GM18951 (cell line): ENCODE data around the gene APBA1.

Experiments
- POLR2A ChIP-seq: IDR thresholded peaks from 4 replicates; pipeline ENCODE4 v1.6.1; 2011; ENCODE audit warnings: mild to moderate bottlenecking; ENCODE audit not compliant: insufficient read length, insufficient read depth; ENCODE audit errors: extremely low read depth
- in situ Hi-C: fragments of 300-500 bp; cut with MboI; formaldehyde crosslinking; loops from one replicate; pipeline ENCODE4 v1.12.0; 2022; ENCODE audit warnings: low sequenced_read_pairs, mixed read lengths, inconsistent platforms; ENCODE audit not compliant: unreplicated experiment

Gene APBA1

DNA sequence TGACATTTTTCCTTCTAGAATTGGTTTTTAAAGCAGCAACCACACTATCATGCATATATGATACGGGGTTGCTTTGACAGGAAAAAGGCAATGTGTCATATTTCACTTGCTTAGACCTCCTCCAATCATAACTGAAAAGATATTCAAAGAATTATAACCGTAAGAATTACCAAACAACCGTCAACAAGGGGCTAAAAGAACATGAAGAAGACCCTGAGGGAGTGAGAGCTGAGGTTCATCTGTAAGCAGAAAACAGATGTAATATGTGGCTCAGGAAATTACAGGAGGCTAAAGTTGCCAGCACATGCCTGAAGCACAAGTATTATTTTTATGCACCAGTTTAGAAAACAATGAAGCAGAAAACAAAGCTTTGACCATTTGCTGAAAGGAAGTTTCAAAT is 78.9 kb downstream of the APBA1 start:
- in situ Hi-C loops: no loop called here
- no peak for TF ChIP-seq POLR2A

DNA sequence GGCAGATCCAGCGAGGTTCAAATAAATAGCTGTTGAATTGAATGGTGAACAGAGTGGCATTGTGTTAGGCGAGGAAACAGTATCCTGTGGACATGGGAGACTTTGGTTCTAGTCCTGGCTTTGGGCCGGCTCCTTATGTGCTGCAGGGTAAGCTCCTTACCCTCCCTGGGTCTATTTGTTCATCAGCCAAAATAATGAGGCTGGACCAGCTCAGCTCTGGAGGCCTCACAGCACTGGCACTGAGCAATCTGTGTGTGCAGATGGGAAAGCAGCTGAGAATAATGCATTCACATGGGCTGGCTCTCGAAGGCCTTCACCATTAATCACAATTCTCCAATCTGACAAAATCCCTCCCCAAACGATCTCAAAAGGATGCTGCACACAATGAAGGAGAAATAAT is 81.9 kb downstream of the APBA1 start:
- in situ Hi-C loops: no loop called here
- TF ChIP-seq POLR2A: no peak

DNA sequence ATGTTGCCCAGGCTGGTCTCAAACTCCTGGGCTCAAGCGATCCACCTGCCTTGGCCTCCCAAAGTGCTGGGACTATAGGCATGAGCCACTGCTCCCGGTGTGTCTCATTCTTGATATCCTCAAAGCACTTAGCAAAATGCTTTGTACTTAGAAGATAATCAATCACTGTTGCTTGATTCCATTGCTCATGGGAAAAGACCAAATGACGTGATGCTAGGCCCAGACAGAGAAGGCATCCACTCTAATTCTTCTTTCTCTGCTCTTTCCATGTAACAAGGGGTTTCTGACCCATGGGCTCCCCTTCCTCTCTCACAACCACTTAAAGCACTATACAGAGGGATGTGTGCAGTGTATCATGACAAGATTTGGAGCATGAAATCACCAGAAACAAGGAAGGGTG is 83.0 kb downstream of the APBA1 start:
- TF ChIP-seq POLR2A: no peak
- in situ Hi-C loops: no loop called here

DNA sequence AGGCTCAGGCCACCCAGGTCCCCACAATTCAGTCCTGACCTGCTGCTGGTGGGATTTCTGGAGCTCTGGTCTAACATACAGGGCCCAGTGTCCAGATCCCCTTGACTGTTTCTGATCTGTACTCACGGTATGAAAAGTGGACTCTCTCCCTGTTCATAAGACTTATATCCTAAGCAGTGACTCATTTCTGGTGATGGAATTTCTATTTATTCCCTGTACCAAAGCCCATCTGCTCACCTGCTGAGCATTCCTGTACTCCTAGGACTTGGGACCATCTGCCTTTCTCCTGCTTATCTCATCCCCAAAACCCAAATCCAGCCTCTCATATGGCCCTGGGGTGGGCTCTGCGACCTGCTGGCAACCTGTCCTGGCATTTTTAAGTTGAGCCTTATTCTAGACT is 86.6 kb downstream of the APBA1 start:
- TF ChIP-seq POLR2A: no peak

GRCh38 chr9:69584759-69585158 is 87.4 kb downstream of the APBA1 start:
- TF ChIP-seq POLR2A: no peak
- in situ Hi-C loops: no loop called here

More for the DNA sequence above, 86.6 kb downstream of the APBA1 start:
- in situ Hi-C loops: no loop called here

GRCh38 chr9:69583645-69584234 is 88.4 kb downstream of the APBA1 start:
- no peak for TF ChIP-seq POLR2A
- in situ Hi-C loops: no loop called here

GRCh38 chr9:69582544-69583297 is 89.5 kb downstream of the APBA1 start:
- TF ChIP-seq POLR2A: no peak
- in situ Hi-C loops: no loop called here

DNA sequence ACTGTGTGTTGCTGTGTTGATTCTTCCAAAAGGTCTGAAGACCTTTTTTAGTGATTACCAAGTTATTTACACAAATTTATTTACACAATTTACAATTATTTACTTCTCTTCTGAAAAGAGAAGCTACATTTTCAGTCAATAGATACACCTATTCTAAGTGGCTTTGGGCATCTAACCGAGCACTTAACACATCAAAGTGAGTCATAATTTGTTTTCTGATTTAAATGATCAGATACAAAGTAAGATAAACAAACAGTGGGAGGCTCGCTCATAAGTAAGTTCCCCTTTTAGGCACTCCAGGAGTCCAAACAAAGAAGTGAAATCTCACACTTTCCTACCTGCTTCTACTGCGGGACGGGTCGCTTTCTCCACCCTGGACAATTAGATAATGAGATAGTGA is 90.2 kb downstream of the APBA1 start:
- no peak for TF ChIP-seq POLR2A
- in situ Hi-C loops: no loop called here

DNA sequence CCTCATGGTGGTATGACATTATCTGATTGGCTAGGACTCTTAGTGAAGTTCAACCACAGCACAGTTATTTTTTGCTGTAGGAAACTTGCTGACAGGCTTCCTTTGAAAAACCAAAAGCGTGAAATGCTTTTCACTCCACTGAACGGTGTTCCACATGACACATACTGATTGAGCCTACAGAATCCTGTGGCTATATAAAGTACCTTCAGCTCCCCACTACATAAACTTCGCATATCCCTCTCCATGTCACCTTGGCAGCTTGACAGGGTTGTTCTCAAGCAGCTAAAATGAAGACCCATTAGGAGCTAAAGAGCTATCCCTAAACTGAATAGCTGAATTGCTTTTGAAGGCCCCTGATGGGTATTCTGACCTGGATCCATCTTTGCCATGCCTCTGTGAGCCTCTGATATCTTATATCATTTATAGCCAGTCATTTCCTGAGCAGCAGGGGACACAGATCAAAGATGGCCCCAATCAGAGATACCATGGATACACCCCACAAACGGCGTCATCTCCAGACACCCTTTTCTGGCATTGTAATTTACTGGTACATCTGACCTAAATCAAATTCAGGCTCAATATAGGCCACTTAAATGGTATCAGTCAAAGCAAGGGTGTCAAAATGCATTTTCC is 91.5 kb downstream of the APBA1 start:
- in situ Hi-C loops: no loop called here
- TF ChIP-seq POLR2A: no peak

DNA sequence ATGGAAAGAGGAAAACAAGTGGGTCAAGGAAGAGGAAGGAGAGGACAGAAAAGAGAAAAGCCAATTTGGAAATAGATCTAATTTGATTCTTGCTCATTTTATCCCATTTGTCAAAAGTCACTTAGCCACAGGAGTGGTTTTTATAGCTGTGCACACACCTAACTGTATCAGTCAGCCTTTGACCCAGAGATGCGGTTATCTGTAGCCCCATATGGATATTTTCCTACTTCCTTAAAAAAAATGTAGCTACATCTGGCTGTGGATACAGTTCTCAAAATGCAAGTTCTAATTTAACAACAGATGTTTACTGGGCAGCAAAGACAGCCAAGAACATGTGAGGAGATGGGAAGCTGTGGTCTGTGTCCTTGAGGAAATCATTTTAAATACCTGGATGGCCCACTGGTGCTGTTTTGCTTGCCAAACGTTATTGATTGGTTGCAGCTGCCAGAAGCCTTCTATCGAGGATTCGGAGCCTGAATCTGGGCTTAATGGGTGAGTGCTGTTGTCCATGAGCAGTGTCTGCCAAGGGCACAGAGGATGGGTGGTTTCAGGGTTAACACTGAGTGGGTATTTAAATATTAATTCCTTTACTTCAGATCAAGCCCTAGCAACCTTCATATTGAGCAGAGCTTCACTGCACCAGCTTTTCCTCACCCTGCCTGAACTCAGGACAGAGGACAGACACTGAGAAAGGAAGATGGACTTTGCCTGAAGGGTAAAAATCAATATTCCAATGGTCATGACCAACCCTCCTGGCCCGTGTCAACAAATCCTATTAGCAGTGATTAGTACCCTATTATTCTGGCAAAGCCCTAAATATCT is 92.2 kb downstream of the APBA1 start:
- in situ Hi-C loops: no loop called here

DNA sequence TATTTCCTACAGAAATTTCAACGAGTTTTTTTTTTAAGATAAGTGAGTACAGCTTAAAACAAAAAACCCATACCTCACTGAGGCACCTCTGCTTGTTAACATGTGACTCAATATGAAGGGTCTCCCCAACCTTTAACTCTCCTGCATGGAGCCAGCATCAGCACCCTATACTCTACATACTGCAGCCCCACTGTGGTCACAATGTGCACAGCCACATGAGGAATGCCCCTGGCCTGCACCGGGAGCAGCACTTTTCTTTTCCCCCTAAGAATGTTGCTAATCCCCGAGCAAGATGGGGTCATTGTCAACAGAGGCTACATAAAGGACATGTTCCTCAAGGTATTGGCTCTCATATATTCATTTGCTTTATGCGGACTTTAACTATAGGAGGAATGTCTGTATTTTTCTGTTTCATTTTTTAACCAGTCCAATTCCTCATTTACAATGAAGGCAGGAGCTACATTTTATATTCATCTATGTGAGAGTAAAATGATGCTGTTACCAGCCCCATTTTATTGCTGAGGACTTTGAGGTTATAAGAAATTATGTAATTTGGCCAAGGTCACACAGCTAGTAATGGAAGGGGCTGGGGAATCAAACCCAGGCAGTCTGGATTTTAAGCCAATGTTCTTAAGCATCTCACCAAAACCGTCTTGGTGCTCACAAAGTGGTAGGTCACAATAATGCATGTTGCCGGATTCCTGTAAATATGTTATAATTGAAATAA is 93.0 kb downstream of the APBA1 start:
- no peak for TF ChIP-seq POLR2A
- in situ Hi-C loops: no loop called here

More for the DNA sequence above, 92.2 kb downstream of the APBA1 start:
- no peak for TF ChIP-seq POLR2A

DNA sequence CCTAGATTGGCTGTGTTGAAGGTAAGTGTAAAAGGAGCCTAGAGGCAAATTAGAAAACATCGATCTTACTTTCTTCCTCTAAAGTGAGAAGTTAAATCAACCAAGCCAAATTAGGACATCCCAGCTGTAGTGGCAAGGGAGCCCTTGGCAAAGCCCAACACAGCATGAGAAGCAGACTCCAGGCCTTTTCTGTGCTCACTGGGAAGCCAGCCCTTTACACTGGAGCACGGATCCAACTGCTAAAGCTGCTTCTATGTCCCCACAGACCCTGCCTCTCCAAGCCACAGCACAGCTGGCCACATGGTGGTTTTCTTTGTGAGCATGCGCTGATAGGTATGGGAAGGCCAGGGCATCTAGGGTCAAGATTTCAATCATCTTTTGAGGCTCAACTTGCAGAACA is 94.1 kb downstream of the APBA1 start:
- in situ Hi-C loops: no loop called here
- TF ChIP-seq POLR2A: no peak

DNA sequence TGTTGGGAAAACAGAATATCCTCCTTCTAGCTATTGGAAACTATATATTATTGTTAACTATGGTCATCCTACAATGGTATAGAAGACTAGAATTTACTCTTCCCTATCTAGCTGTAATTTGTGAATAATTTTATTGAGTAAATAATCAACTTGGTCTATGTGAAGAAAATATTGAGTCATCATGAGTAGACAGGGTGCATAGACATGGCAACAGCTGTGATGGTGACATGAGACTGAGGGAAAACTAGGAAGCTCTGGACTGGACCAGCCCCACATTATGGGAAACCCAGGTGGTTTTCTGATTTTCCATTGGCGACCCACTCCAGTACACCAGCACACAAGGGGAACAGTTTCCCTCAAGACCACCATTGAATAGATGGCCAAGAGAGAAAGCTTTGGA is 95.0 kb downstream of the APBA1 start:
- no peak for TF ChIP-seq POLR2A
- in situ Hi-C loops: no loop called here
